Right lobe of liver (tissue), 6 donors: Measurements from ENCODE around the gene RNF111. TPM values are rescaled to one million over a fixed set of nuclear protein-coding genes. Genes with fewer than 3 reads are reported as not detected.
A peak's percentile ranks its signal among the peaks of the same experiment; 100 is the strongest.

Experiments used
- ATAC-seq, 4 donors: fragments of 200-7000 bp; cut with Tn5 transposase; one replicate each; pipeline ENCODE4 v1.9.1; 2020; ENCODE audit warnings: mild to moderate bottlenecking in 4 of 4, moderate library complexity in 4 of 4
- DNase-seq, 3 donors: peaks; one replicate each; pipeline ENCODE4 v3.0.0-alpha.2; 2020
- H3K27ac ChIP-seq, 3 donors: fragments of 200-600 bp; one replicate each; pipeline ENCODE4 v1.8.0; 2022
- H3K27me3 ChIP-seq, 2 donors: fragments of 200-600 bp; one replicate each; pipeline ENCODE4 v1.8.0; 2022
- H3K36me3 ChIP-seq, 4 donors: fragments of 200-600 bp; sonication (generic) in 1 of 4; one replicate each; pipeline versions ENCODE4 v1.5.1 to v1.8.0; 2017 to 2022; ENCODE audit warnings: control low read depth in 1 of 4
- H3K4me1 ChIP-seq, 4 donors: fragments of 200-600 bp; sonication (generic) in 1 of 4; one replicate each; pipeline versions ENCODE4 v1.5.1 to v1.8.0; 2017 to 2022; ENCODE audit warnings: control low read depth in 1 of 4
- H3K4me3 ChIP-seq, 3 donors: fragments of 200-600 bp; one replicate each; pipeline ENCODE4 v1.8.0; 2022
- H3K9me3 ChIP-seq, 4 donors: fragments of 200-600 bp; sonication (generic) in 1 of 4; one replicate each; pipeline versions ENCODE4 v1.5.1 to v1.8.0; 2017 to 2022; ENCODE audit warnings: control low read depth in 1 of 4
- POLR2A ChIP-seq: fragments of 450-650 bp; IDR thresholded peaks from one replicate; pipeline ENCODE4 v1.6.1; 2017; ENCODE audit warnings: antibody characterized with exemption, mild to moderate bottlenecking
- WGBS: methylation state at CpG from one replicate; pipeline ENCODE4 v1.1.6; 2018; ENCODE audit warnings: low coverage, low lambda C conversion rate; ENCODE audit not compliant: insufficient coverage; ENCODE audit errors: missing lambda C conversion rate; 5-methylcytosine and 5-hydroxymethylcytosine counted together
- intact Hi-C, 2 donors: fragments of 100-400 bp; cut with DNase I; formaldehyde crosslinking; loops; one replicate each; pipeline versions ENCODE4 v1.11.2 to v1.14.1; 2022
- total RNA-seq, 6 experiments: library from RNA; depleted of rRNA in 2 of 6; stranded (reverse); fragments of >200 nt in 2 of 6; fragmentation: NEBNext Ultra II Directional in 3 of 6; extraction: Animal tissue kit (Norgen Biotek cat#: 25700) in 3 of 6; gene quantifications; one replicate each; pipeline versions ENCODE4 v1.1.0 to v1.2.4, GENCODE V29; 2016 to 2023
- TF ChIP-seq, protein P1 (sequence below), 4 donors: fragments of 200-600 bp in 3 of 4; fragments of 450-650 bp in 1 of 4; IDR thresholded peaks; one replicate each; pipeline versions ENCODE4 v1.5.1 to v1.8.0; 2016 to 2022; ENCODE audit warnings: antibody characterized with exemption in 4 of 4, mild to moderate bottlenecking in 2 of 4
- donor health status: DM: no; HTN: yes; CAD: no.
- donor health status: DM: no; HTN: no; CAD: no.
- donor health status: DM: no; HTN: no; CAD: no.
- donor health status: DM: no; HTN: yes; CAD: no.
- donor health status: DM: no; HTN: yes; CAD: no.

The RNF111 gene
- total RNA-seq, 6 experiments from 2014 or later, result 7.3 to 19.1 (median 13.4) TPM

DNA sequence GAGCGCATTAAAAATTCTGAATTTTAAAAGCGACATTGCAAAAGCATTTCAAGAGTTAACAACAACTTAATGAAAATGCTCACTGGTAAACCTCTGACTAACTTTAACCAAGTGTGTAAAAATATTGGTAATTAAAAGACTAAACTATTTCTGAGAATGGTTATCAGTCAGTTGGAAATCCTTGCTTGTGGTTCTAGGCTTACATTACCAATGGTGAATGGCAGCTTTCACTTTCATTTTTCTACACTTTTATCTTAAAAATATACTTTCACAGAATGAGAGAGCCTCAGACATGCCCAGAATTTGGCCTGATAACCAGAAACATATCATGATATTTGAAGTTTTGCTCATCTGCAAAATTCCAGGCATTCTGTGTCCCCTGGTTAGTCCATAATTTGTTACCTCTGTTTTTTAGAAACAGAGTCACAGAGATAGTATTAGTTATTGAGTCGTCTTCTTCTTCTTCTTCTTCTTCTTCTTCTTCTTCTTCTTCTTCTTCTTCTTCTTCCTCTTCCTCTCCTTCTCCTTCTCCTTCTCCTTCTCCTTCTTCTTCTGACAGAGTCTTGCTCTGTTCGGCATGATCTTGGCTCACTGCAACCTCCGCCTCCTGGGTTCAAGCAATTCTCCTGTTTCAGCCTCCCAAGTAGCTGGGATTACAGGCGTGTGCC lies 5.5 kb upstream of the RNF111 start:
- Histone ChIP-seq H3K27me3 (no peaks in the 10 kb centered on the region), H3K4me1 (peaks cover 0 to 4% (median 0%) of the 10 kb centered on the region in 4 donors), H3K4me3 (no peak overlapping the region), H3K27ac (no peak overlapping the region), H3K9me3 (no peaks in the 10 kb centered on the region), H3K36me3 (no peaks in the 10 kb centered on the region)
- WGBS, result 71% methylated on average over 3 of the region's 6 CpGs
- no peak for DNase-seq
- peak in 2 of 4 donors; percentile 36 to 50 for ATAC-seq
- TF ChIP-seq, protein P1, sequence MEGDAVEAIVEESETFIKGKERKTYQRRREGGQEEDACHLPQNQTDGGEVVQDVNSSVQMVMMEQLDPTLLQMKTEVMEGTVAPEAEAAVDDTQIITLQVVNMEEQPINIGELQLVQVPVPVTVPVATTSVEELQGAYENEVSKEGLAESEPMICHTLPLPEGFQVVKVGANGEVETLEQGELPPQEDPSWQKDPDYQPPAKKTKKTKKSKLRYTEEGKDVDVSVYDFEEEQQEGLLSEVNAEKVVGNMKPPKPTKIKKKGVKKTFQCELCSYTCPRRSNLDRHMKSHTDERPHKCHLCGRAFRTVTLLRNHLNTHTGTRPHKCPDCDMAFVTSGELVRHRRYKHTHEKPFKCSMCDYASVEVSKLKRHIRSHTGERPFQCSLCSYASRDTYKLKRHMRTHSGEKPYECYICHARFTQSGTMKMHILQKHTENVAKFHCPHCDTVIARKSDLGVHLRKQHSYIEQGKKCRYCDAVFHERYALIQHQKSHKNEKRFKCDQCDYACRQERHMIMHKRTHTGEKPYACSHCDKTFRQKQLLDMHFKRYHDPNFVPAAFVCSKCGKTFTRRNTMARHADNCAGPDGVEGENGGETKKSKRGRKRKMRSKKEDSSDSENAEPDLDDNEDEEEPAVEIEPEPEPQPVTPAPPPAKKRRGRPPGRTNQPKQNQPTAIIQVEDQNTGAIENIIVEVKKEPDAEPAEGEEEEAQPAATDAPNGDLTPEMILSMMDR (IDR thresholded peaks at IDR 0.05), result no peak
- no peak for TF ChIP-seq POLR2A
- intact Hi-C loops, result no loop called here

DNA sequence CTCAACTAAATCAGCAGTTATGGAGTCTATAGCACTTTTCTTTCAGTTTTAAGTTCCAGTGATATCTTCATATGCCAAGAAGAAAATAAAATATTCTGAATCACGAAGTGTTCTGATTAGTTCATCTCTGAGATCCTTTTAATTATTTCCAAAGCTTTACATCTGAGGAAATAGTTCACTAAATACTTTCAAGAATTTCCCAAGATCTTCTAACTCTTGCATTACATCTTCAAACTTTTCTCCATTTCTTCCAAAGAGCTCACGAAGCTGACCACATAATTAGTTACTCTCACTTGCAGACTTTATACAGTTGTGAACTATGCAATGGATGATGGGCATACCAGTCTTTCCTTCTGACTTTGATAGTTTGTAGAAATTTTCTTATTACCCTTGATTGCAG lies 4.2 kb upstream of the RNF111 start:
- no peak for ATAC-seq
- no peak overlapping the region for H3K27ac ChIP-seq
- TF ChIP-seq, protein P1 (IDR thresholded peaks at IDR 0.05), result no peak
- TF ChIP-seq POLR2A, result no peak
- H3K4me1 ChIP-seq, result peaks cover 0 to 4% (median 0%) of the 10 kb centered on the region in 4 donors
- H3K36me3 ChIP-seq, result no peaks in the 10 kb centered on the region
- H3K4me3 ChIP-seq, result no peak overlapping the region
- no peaks in the 10 kb centered on the region for H3K9me3 ChIP-seq
- no peaks in the 10 kb centered on the region for H3K27me3 ChIP-seq
- intact Hi-C loops, result no loop called here
- DNase-seq, result no peak
- WGBS, result 60% methylated on average over 2 of the region's 2 CpGs

DNA sequence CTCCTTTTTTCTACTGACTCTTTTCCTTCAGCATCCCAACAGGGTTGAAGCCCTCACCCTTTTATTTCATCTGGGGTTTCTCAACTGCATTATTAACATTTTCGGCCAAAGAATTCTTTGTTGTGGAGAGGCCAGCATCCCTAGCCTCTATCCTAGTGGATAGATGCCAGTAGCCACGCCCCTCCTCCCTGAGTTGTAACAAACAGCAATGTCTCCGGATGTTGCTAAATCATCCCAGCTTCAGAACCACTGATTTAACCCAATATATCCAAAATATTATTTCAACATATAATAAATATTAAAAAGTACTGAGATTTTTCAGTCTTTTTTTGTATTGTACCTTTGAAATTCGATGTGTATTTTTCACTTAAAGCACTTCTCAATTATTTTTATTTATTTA lies 2.0 kb upstream of the RNF111 start:
- H3K27ac ChIP-seq, result no peak overlapping the region
- no peaks in the 10 kb centered on the region for H3K27me3 ChIP-seq
- intact Hi-C loops, result no loop called here
- WGBS, result 19% methylated on average over 4 of the region's 4 CpGs
- ATAC-seq (no peak), DNase-seq (peak in 1 of 3 donors; percentile 35)
- TF ChIP-seq POLR2A, result no peak
- TF ChIP-seq, protein P1 (IDR thresholded peaks at IDR 0.05), result no peak
- no peaks in the 10 kb centered on the region for H3K36me3 ChIP-seq
- H3K9me3 ChIP-seq, result no peaks in the 10 kb centered on the region
- H3K4me3 ChIP-seq, result no peak overlapping the region
- peaks cover 0 to 14% (median 0%) of the 10 kb centered on the region in 4 donors for H3K4me1 ChIP-seq

DNA sequence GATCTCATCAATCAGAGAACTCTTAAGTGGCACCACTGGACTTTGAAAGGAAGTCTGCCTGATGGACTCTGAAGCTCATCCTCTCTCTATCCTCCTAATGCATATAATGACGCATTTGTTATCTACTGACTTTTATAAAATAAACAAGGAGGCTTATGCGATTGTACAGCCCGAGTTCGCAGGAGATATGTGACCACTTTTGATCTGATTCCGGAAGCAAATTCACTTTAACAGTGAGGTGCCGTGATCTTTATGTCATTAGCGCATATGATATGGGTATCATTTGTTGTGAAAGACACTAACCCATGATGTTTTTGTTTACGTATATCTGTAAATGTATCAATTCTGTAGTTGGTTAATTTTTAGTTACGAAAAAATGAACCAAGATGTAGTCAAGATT lies 427 bp upstream of the RNF111 start:
- intact Hi-C loops, result no loop called here
- 10% methylated on average over 9 of the region's 9 CpGs for WGBS
- DNase-seq, result no peak
- TF ChIP-seq, protein P1 (IDR thresholded peaks at IDR 0.05), result no peak
- no peak for TF ChIP-seq POLR2A
- no peak for ATAC-seq
- no peaks in the 10 kb centered on the region for H3K36me3 ChIP-seq
- peak overlapping the region; percentile 13 to 97 (median 94) for H3K27ac ChIP-seq
- peak overlapping the region; percentile 76 to 98 (median 92) for H3K4me3 ChIP-seq
- H3K4me1 ChIP-seq, result peaks cover 0 to 11% (median 0%) of the 10 kb centered on the region in 4 donors
- H3K9me3 ChIP-seq, result no peaks in the 10 kb centered on the region
- no peaks in the 10 kb centered on the region for H3K27me3 ChIP-seq
